NCI-H2081 (cell line): ENCODE measurements around the gene WDR86.

Source experiments
- DNase-seq, 2 experiments: peaks; one replicate each; lab custom pipeline; 2025; lab: John Stamatoyannopoulos, UW

The WDR86 gene

DNA sequence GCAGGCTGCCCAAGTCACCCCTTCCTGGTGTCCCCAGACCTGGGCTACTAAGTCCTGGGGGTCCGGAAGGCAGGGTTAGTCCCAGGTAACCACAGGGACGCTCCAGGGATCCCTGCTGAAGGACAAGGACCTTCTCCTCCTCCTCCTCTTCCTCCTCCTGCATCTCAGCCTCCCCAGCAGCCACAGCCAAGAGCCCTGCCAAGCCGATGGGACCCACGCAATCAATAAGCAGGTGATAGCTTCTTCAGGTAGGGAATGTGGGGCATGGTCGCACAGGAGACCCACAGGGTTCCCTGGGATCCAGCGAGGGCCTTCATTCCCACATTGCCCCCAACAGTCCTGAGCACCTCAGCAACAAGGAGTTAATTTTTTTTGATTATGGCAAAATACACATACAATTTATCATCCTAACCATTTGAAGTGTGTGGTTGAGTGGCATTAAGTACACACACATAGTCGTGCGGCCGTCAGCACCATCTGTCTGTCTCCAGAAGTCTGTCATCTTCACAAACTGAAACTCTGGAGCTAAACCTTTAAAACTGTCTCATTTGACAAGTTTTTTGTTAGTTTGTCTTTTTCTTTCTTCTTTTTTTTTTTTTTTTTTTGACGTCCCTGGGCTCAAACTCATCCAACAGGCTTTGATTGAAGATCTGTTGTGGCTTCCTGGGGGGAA is 18.0 kb upstream of the WDR86 start:
- DNase-seq = no peak

DNA sequence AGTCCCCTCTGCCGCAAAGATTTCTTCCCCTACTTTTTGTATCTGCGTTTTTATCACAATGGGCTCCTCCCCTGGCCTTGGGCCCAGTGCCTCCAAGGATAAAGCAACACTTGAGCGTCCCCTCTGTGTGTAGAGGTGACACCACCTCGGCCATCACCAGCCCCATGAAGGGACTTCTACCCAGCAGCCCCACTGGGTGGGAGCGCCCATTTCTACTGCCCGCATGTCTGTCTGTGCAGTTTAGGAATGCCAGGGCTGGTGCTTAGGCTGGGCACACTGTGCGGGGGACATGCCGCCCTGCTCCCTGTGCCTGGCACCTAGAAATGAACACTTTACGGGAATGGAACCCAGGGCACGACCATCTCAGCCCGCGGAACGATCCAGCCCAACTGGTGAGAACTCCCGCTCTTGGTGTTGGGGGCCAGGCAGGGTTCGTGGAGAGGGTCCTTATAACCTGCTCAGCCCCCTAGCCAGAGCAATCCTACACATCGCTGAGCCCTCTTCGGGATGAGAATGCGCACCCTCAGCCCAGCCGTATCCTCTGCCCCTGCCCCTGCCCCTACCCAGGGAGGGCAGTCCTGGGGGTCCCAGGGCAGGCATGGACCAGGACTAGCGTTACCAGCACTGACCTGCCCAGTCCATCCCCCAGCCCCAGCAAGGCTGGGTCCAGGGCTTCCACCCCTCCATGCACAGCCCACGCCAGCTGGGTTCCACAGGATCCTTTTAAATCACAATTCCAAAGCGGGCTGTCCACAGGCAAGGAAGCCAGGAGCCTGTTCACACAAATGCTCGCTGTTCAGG is 17.3 kb upstream of the WDR86 start:
- no peak for DNase-seq

DNA sequence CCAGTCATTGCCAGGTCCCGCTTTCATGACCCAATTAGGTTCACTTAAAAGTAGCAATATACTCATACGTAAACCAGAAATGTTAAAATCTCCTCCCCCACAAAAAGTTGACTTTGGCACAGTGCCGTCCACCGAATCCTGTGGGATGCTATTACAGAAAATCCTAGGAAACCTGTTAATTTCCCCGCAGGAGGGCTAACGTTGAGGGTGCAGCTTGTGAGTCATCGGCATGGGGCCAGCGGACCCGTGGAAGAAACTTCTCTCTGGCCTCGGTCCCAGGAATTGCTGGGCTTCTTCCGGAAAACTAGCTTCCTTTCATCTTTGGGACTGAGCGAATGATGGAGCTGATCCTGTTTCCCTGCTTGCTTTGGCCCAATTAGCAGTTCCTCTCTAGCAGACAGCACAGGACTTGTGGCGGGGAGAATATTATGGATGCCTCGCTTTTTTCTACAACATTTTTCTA is 16.6 kb upstream of the WDR86 start:
- DNase-seq = peak in 1 of 2 experiments; percentile 23

DNA sequence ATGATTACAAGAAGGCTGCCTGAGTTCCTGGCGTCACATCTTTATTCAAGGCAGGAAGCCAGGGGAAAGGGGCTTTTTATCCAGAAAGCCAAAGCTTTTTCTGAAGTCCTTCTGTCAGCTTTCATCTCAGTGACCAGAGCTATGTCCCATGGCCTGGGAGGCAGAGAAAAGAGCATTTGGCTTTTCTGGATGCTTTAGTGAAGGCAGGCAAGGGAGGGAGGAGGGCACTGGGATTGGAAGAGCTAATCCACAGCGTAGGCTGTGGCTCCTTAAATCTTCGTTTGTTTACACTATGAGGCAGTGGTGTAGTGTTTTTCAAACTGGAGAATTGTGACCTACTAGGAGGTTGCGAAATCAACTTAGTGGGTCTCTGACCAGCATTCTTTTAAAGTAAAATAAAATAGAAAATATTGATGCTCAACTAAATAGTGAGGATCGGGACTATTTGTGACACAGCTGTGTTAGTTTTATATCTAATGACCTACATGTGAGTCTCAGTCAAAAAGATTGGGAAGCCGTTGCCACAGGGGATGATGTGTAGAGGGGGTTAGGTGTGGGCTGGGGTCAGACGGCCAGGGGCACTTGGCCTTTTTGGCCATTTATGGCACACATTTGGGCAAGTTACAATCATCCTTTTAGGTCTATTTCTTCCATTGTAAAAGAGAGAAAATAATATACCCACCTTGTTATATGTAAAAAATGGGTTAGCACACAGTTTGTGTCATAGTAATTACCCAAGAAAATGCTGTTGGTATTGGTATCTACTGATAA is 16.0 kb upstream of the WDR86 start:
- DNase-seq = no peak

DNA sequence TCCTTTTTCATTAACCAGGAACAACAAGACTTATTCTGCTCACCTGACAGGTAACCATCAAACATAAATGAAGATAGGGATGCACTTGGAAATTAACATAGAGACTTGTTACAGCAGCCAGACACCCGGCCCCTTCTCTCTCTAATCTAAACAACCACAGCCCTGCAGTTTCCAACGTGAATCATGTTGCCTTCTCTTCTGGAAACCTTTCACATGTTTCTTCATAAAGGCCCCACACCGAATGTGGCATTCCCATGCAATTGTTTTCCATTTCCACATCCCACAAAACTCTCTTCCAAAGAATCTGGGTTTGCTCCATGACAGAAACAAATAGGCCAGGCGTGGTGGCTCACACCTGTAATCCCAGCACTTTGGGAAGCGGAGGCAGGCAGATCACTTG is 15.0 kb upstream of the WDR86 start:
- DNase-seq = no peak

DNA sequence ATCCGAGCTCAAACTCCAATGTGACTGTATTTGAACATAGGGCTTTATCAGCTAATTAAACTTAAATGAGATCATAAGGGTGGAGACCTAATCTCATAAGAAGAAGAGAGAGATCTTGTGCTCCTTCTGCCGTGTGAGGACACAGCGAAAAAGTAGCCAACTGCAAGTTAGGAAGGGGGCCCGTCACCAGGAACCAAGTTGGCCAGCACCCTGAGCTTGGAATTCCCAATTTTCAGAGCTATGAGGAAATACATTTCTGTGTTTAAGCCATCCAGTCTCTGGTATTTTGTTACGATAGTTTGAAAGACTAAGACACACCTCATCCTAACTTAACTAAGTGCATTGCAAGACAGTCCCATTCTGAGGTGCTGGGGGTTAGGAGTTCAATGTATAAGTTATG is 14.1 kb upstream of the WDR86 start:
- no peak for DNase-seq

DNA sequence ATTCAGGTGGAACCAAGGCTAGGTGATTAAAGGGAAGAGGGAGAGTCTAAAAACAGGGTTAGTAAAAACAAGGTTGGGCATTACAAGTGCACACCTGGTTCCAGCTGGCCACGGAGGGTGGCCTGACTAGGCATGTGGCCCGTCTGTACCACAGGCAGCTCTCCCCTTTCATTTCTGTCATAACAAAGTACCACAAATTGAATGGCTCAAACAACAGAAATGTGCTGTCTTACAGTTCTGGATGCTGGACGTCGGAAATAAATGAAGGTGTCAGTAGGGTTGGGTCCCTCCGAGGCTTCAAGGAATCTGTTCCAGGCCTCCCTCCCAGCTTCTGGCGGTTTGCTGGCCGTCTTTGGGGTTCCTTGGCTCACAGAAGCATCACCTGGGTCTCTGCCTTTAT is 13.4 kb upstream of the WDR86 start:
- no peak for DNase-seq

DNA sequence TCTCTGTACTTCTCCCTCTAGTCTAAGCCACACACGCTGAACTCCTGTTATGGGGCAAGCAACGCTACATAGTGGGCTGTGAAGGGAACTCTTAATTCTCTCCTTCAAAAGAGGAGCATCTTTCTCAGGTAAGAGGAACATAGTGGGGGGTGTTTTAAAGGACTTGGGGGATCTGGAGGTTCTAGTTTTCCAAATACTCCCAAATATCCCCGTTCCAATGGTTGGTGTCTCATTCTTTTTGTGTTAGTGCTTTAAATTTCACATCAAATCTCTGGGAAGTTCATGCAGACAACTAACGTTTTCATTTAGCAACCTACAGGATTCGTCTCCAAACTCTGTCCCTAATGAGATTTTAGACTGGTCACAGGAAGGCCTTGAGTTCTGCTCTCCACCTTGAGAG is 12.4 kb upstream of the WDR86 start:
- no peak for DNase-seq

DNA sequence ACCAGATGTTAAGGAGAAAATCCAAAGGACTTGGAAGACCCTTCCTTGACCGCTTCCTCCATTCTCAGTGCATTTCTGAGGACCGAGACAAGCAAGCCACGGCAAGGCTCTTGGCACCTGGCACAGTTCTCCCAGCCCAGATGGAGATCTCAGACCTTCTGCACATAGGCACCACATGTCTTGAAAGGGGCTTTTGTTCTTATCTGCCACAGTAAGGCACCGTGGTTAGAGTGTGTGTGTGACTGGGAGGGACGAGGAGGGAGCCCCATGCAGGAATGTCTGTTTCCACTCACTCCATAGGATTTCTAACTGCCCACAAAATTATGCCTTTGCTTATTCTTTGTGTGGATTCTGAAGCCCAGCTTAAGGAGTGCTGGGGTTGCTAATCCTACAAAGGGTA is 10.3 kb upstream of the WDR86 start:
- DNase-seq = no peak

DNA sequence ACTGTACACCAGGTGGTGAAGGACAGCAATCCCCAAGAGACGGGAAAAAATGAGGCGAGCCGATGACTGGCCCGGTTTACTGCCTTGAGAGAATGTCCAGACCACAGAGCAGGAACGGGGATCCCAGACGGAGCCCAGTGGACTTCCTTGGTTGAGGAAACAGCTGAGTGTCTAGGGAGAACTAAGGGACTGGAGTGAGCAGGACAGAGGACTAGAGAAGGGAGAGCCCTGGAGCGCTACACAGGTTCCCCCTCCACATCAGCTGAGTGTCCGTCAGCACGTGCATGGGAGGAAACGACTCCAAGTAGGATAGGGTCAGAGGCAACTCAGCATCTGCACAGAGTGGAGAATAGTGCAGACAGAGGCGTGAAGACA is 7.1 kb upstream of the WDR86 start:
- no peak for DNase-seq

DNA sequence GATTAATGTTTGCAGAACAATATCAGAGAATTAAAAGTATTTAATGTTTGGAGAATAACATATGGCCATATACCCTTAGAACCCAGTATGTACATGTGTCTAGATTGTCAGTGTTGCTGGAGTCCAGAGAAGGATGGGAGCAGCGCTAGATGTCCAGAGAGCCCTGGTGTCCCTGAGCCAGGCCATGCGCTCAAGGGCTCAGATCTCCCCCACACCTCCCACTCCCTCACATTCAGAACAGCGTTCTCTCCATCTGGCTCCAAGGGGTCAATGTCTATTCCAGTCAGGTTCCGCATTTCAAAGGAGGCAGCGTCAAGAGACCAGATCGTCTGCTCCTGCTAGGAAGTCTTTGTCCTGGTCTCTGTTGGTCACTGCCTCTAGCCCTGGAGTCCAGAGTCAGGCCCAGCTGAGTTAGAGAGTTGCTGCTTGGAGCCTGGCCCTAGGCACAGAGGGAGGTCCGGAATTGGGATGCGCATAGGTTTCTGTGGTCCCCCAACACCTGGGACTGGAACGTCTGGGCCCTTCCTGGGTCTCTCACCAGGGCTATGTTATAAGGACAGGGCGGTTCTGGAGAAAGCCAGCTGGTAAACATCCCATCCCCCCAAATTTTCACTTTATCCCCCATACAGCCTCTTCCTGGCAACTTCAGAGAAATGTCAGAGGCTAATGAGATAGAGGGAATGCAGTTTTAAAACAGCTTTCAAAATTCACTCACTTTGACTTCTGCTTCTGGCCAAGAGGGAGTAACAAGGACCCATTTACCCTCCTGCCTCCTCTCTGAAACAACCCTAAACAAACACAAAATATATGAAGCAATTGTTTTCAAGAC is 6.5 kb upstream of the WDR86 start:
- DNase-seq = no peak

DNA sequence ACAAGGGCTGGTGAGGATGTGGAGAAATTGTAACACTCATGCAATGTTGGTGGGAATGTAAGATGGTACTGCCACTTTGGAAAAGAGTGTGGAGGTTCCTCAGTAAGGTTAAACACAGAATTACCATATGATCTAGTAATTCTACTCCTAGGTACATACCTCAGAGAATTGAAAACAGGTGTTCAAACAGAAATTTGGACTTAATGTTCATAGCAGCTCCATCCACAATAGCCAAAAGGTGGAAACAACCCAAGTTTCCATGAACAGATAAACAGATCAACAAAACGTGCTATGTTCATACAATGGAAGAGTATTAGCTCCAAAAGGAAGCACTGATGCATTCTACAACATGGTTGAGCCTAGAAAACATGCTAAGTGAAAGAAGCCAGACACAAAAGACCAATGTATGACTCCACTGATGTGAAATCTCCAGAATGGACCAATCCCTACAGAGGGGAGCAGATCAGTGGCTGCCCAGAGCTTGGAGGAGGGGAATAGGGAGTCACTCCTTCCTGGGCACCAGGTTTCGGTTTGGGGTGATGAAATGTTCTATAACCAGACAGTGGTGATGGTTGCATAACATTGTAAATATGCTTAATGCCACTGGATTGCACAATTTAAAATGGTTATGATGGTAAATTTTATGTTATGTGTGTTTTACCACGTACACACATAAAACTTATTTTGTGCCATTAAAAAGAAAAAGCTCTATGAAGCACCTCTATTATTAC is 5.7 kb upstream of the WDR86 start:
- peak; percentile 52 to 80 for DNase-seq

DNA sequence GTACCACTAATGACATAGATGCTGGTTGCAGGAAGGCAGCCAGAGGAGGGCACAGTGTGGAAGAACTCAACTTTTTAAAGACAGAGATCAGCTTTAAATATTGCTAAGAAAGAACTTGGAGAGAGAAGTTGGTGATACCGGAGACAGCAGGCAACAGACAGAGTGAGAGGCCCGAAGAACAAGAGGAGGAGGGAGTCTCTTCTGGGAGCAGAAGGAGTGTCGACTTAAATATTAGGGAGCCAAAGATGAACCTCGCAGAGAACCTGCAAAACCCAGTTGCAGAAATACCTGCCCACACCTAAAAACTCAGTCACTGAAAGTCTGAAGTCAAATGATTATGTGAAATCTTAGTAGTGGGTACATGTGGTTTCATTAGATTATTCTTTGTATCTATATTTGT is 3.4 kb upstream of the WDR86 start:
- DNase-seq = no peak

DNA sequence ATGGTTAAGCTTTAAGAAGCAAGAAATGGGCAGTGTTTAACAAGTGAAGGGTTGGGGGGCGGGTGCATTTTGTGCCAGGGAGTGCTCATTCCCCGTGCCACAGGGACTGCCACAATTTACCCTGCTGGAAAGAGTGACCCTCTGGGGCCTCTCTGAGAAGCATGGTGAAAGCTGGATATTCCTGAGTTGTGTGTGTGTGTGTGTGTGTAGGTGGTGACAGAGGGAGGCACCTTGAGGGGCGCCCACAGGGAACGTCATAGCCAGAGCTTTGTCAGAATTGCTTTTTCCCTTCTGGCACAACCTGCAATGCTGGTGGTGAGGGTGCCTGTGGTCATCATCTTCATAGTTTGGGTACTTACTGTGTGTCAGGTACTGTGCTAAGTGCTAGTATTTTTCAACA is 2.5 kb upstream of the WDR86 start:
- no peak for DNase-seq

DNA sequence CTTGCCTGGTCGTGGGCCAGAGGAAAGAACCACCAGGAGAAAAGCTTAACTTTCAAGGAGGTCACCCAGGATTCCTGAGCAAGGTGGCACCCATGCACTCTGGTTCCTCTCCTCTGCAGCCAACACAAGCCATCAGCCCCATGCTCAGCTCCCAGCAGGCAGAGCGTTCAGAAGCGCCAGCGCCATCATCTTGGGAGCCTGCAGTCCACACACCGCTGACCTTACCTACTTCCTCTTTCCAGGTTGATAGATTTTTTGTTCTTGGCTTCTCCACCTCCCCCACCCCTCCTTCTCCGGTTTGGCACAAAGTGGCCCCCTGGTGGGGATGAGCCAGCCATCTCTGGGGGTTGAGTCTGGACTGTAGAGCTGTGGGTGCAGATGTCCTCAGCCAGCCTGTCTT is 1.7 kb upstream of the WDR86 start:
- DNase-seq = no peak

DNA sequence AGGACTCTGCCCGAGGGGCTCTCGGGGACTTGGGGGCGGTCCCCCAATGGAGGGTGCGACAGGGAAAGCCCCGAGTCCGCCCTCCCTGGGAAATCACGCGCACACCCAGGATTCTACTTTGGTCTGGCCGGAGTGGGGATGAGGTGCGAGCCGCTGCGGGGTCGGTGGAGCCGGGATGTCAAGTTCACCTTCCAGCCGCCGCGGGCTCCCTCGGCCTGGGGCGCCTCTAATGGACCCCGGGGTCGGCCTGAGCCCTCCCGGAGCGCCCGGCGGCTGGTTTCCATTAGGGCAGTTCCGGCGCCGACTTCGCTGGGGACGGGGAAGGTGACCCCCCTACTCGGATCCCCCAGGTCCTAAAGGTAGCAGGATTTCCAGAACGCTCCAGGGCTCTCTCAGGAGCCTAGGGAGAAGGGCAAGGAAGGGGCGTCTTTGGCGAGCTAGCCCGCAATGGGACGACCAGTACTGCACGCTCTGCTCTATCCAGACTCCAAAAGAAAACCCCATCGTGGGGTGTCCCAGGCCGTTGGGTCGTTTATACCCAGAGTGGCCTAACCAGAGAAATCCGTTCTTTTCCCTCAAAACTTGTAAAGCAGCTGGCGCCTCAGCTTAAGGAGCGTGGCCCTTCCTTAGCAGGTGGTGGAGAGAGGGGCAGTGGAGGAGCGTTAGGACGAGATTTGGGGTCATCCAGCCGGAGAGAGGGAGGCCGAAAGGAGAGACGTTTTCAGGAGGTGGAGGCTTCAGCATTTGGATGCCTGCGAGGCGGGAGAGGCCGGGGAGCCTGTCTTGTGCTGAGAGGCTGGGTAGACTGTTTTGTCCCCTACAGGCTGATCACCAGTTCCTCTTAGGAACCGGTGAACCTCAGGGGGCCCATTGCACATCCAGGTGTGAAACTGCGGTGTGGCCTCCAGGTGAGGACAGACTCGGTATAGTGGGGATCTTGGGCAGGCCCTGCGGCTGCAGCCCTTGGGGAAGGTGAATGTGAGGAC is 860 bp upstream of the WDR86 start:
- no peak for DNase-seq

DNA sequence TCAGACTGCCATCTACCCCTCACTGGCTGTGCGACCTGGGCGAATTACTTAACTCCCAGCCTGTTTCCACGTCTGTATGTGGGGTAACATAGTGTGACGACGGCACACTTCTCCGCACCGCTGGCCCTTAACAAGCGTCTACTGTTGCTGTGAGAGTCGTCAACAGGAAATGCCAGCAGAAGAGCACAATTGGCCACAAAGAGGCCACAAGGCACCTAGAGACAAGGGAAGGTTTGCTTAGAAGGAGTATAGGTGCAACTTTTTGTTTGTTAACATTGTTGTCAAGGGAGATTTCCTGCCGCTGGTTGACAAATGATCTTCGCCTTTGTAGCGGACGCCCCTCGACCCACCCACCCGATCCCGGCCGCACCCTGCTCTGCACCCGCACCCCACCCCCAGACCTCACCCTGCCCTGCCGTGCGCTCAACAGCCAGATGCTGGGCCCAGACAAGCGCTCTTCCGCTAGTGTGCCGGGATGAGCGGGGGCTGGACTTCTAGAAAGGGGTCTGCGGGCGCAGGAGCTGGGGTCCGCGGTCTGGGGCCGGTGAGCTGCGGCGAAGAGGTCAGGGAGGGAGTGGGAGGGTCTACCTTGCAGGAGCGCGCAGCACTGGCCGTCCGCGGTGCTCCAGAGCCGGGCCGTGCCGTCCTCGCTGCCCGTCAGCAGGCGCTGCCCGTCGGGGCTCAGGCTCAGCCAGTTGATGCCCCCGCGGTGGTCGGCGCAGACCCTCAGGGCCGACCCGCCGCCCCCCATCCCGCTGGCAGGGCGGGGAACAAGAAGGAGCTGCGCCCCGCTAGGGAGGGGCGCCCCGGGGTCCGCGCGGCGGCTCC is 785 bp downstream of the WDR86 start:
- DNase-seq = no peak

DNA sequence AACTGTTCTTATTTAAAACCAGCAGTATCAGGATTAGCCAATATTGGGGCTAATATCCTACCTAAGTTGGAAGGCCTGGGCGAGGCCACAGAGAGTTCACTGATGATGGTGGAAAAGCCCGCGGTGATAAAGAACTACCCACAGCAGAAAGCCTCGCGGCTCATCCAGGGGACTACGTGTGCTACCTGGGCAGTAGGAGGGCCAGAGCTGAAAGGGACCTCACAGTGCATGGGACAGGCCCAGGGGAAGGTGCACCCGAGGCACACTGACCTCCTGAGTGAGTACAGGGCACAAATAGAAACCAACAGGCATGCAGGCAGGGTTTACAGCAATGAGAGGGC is 1.4 kb downstream of the WDR86 start:
- no peak for DNase-seq

DNA sequence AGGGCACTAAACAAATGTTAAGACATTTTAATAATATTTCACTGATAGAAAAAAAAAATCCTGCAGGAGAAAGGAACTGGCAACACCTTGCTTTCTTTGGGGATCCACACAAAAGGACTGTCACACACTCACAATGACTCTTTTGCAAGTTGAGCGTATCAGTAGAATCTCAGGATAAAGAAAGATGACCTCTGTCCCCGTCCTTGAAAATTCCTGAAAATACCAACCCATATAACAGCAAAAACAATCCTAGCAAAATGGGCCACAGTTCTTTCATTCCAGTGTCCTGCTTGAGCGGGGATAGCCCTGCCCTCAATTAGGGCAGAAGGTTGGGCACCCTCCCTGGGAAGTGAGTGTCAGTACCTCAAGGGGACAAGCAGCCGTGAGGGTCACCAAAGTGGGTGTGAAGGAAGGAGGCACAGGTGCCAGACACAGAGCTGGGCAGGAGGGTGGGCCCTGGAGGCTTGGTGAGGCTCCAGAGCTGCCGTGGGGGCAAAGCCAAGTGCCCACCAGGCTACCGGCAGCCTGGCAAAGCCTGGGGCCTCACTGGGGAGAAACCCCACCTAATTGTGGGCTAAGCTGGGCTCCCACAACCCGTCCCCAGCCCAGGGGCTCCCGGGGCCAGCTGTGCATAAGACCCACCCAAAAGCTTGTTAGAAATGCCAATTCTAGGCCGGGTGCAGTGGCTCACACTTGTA is 2.8 kb downstream of the WDR86 start:
- no peak for DNase-seq
